ENCODE data around the gene PLEKHA7.

GRCh38 chr11:16749092-16749491 is 265.1 kb downstream of the PLEKHA7 start:
- TF ChIP-seq POLR2A (IDR thresholded peaks at IDR 0.05; ENCODE audit: low read length) (no peak), GATA1 (IDR thresholded peaks at IDR 0.05; ENCODE audit: low read depth, low read length) (no peak)
